ENCODE measurements around the gene HIP1R. TPM values are rescaled to one million over a fixed set of nuclear protein-coding genes. Genes with fewer than 3 reads are reported as not detected.
A peak's percentile ranks its signal among the peaks of the same experiment; 100 is the strongest.

The HIP1R gene
- total and polyA plus RNA-seq, 10 donors: 40.3 to 65.9 (median 49.0) TPM

- 76 to 89% (median 81%) methylated on average over 13 to 23 of the region's 23 CpGs for WGBS, 5 donors
- TF ChIP-seq POLR2AphosphoS5 (IDR thresholded peaks at IDR 0.05) (no peak), POLR2A (IDR thresholded peaks at IDR 0.05) (no peak), CTCF (IDR thresholded peaks at IDR 0.05 in 8 of 11, conservative IDR thresholded peaks at IDR 0.05 in 3 of 11) (no peak)
- Histone ChIP-seq H3K36me3 (peaks cover 0 to 40% (median 1%) of the 10 kb centered on the region in 6 donors), H3K4me1 (peaks cover 14 to 86% (median 24%) of the 10 kb centered on the region in 6 donors), H3K9me3 (no peaks in the 10 kb centered on the region), H3K27ac (no peak overlapping the region), H3K4me3 (no peak overlapping the region), H3K27me3 (replicated peaks in 1 of 7) (no peaks in the 10 kb centered on the region)
- intact Hi-C loops (cut with DNase I; ENCODE audit: low total_unique reads): no loop called here
- DNase-seq: no peak
These were observed 6.5 kb downstream of the HIP1R start for GRCh38 chr12:122841544-122842321.

DNA sequence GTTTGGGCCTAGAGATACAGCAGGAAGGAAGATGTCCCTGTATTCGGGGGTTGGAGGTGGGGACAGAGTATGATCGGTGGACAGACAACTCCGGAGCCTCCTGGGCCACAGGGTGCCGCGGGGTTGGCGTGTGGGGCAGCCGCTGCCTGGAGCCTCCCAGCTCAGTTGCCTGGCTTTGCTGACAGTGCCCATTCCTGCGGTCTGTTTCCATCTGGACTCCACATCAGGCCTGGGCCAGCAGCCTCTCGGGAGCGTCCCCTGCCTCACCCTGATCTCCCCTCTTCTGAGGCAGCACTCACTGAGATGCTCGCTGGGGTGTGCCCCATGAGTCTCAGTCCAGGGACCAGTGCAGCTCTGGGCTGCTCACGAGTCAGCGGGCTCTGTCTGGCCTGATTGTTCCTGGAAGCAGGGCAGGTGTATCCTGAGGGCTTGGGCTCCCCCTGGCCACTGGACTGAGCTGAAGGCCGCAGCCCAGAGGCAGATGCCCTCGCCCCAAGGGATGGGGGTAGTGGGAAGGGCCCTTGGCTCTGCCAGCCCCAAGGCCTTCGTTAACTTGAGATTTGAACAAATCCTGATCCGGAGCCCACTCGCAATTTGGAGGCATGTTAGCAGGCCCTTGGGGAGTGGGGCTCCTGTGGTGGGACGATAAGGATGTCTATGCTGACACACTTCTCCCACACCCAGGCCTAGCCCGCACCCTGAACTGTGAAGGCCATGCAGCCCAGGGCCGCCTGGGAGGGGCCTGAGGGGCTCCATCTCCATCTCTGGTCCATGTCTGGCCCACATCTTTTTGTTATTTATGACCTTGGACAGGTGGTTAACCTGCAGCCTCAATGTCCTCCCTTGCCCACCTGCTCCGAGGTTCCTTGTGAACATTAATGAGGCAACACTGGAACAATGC, 7.5 kb downstream of the HIP1R start:
- no peaks in the 10 kb centered on the region for H3K27me3 ChIP-seq (replicated peaks in 1 of 7)
- H3K4me3 ChIP-seq: no peak overlapping the region
- intact Hi-C loops (cut with DNase I; ENCODE audit: low total_unique reads): no loop called here
- no peak overlapping the region for H3K27ac ChIP-seq
- peaks cover 0 to 40% (median 1%) of the 10 kb centered on the region in 6 donors for H3K36me3 ChIP-seq
- WGBS, 5 donors: 76 to 89% (median 81%) methylated on average over 17 to 22 of the region's 22 CpGs
- DNase-seq: peak; percentile 69
- H3K9me3 ChIP-seq: no peaks in the 10 kb centered on the region
- H3K4me1 ChIP-seq: peaks cover 3 to 76% (median 14%) of the 10 kb centered on the region in 6 donors
- TF ChIP-seq CTCF (IDR thresholded peaks at IDR 0.05 in 8 of 11, conservative IDR thresholded peaks at IDR 0.05 in 3 of 11): no peak
- no peak for TF ChIP-seq POLR2A (IDR thresholded peaks at IDR 0.05)
- no peak for TF ChIP-seq POLR2AphosphoS5 (IDR thresholded peaks at IDR 0.05)

GRCh38 chr12:122843455-122843854, 8.2 kb downstream of the HIP1R start:
- WGBS, 5 donors: 92 to 99% (median 96%) methylated on average over 7 to 8 of the region's 8 CpGs
- Histone ChIP-seq H3K27me3 (replicated peaks in 1 of 7) (no peaks in the 10 kb centered on the region), H3K27ac (no peak overlapping the region), H3K4me3 (no peak overlapping the region), H3K4me1 (peaks cover 0 to 69% (median 7%) of the 10 kb centered on the region in 6 donors), H3K36me3 (peaks cover 0 to 47% (median 4%) of the 10 kb centered on the region in 6 donors), H3K9me3 (no peaks in the 10 kb centered on the region)
- DNase-seq: no peak
- intact Hi-C loops (cut with DNase I; ENCODE audit: low total_unique reads): no loop called here
- TF ChIP-seq POLR2A (IDR thresholded peaks at IDR 0.05) (no peak), POLR2AphosphoS5 (IDR thresholded peaks at IDR 0.05) (no peak), CTCF (IDR thresholded peaks at IDR 0.05 in 8 of 11, conservative IDR thresholded peaks at IDR 0.05 in 3 of 11) (no peak)
